HepG2 (cell line): ENCODE measurements around the gene PSMD9. TPM values are rescaled to one million over a fixed set of nuclear protein-coding genes. Genes with fewer than 3 reads are reported as not detected.

ENCODE experiments used
- ATAC-seq: fragments of 200-7000 bp; cut with Tn5 transposase; 3 replicates; pipeline ENCODE4 v1.9.1; 2020; ENCODE audit warnings: mild to moderate bottlenecking, moderate library complexity
- BruUV-seq: library from RNA; stranded (reverse); fragments of 400-500 nt; replicated peaks from 2 replicates; lab custom pipeline; 2021; lab: Mats Ljungman, UMichigan
- CTCF ChIA-PET: fragments of 300-600 bp; formaldehyde crosslinking; extraction: SDS; loops from one replicate; lab custom pipeline; 2021; ENCODE audit warnings: low total read pairs, inconsistent platforms, low intra/inter-chr PET ratio; lab: Yijun Ruan, JAX
- POLR2A ChIA-PET: fragments of 350-600 bp; sonication (Branson Sonifier 250); formaldehyde crosslinking; loops from one replicate; lab custom pipeline; 2020; ENCODE audit warnings: antibody characterized with exemption, inconsistent platforms; lab: Yijun Ruan, JAX
- DNase-seq: peaks from one replicate; pipeline ENCODE4 v3.0.0-alpha.2; 2015; ENCODE audit warnings: low spot score
- FAIRE-seq: peaks from 3 replicates; lab custom pipeline; 2011; peaks lifted over from hg19 to GRCh38; lab: Jason Lieb, UNC
- H2AFZ ChIP-seq: one replicate; pipeline ENCODE4 v1.6.1; 2011; ENCODE audit warnings: low read length, inconsistent platforms
- H3K27ac ChIP-seq: fragments of 300-600 bp; 3 replicates; pipeline ENCODE4 v1.8.0; 2011; ENCODE audit warnings: mixed run types, mild to moderate bottlenecking, mixed read lengths, low read length, inconsistent platforms; ENCODE audit not compliant: insufficient read depth; ENCODE audit errors: extremely low read length
- H3K27me3 ChIP-seq, 2 experiments: fragments of 200-600 bp in 1 of 2; 2 replicates in 1 of 2; 3 replicates in 1 of 2; pipeline versions ENCODE4 v1.6.0 to v1.8.0; 2011; ENCODE audit warnings: low read length in 2 of 2, mild to moderate bottlenecking in 2 of 2, moderate library complexity in 2 of 2, inconsistent platforms in 1 of 2; ENCODE audit not compliant: insufficient read depth in 2 of 2, control insufficient read depth in 1 of 2
- H3K36me3 ChIP-seq, 2 experiments: fragments of 200-600 bp in 1 of 2; replicated peaks in 1 of 2; 2 replicates in 1 of 2; 3 replicates in 1 of 2; pipeline versions ENCODE4 v1.5.1 to v1.8.0; 2011; ENCODE audit warnings: low read length in 2 of 2, inconsistent platforms in 1 of 2; ENCODE audit not compliant: insufficient read depth in 2 of 2, control insufficient read depth in 1 of 2
- H3K4me1 ChIP-seq: 2 replicates; pipeline ENCODE4 v1.5.1; 2012; ENCODE audit warnings: low read length, inconsistent platforms; ENCODE audit not compliant: insufficient read depth
- H3K4me2 ChIP-seq: 2 replicates; pipeline ENCODE4 v1.6.0; 2011; ENCODE audit warnings: low read depth, low read length, inconsistent platforms
- H3K4me3 ChIP-seq, 3 experiments: fragments of 200-600 bp in 1 of 3; sonication (generic), shearing (Covaris generic) in 1 of 3; replicated peaks in 1 of 3; 2 replicates each; pipeline ENCODE4 v1.5.1; 2011 to 2016; ENCODE audit warnings: low read length in 3 of 3, inconsistent platforms in 2 of 3, low read depth in 2 of 3, mild to moderate bottlenecking in 2 of 3, control low read depth in 1 of 3, mixed read lengths in 1 of 3; ENCODE audit not compliant: insufficient read depth in 1 of 3
- H3K79me2 ChIP-seq: one replicate; pipeline ENCODE4 v1.6.1; 2011; ENCODE audit warnings: low read length, inconsistent platforms; ENCODE audit not compliant: insufficient read depth
- H3K9ac ChIP-seq: 2 replicates; pipeline ENCODE4 v1.6.0; 2011; ENCODE audit warnings: mild to moderate bottlenecking, low read depth, low read length, inconsistent platforms; ENCODE audit not compliant: insufficient read depth
- H3K9me3 ChIP-seq: 2 replicates; pipeline ENCODE4 v1.5.1; 2012; ENCODE audit warnings: mild to moderate bottlenecking, low read length
- H4K20me1 ChIP-seq: 2 replicates; pipeline ENCODE4 v1.6.0; 2011; ENCODE audit warnings: inconsistent platforms, mild to moderate bottlenecking, low read length, moderate library complexity; ENCODE audit not compliant: insufficient read depth
- GLMP ChIP-seq: sonication (generic); formaldehyde crosslinking; IDR thresholded peaks from 2 replicates; pipeline ENCODE4 v1.9.0; 2021; ENCODE audit warnings: missing genetic modification reagents, mild to moderate bottlenecking, borderline replicate concordance
- PBX2 ChIP-seq: IDR thresholded peaks from 2 replicates; pipeline ENCODE4 v1.6.1; 2016; ENCODE audit warnings: control low read depth
- SOX6 ChIP-seq, 2 experiments: fragments of 450-650 bp in 1 of 2; sonication (generic) in 1 of 2; formaldehyde crosslinking in 1 of 2; IDR thresholded peaks; 2 replicates each; pipeline versions ENCODE4 v1.4.0 to v1.6.1; 2017 to 2020; ENCODE audit warnings: antibody characterized with exemption in 1 of 2, mild to moderate bottlenecking in 1 of 2, missing genetic modification reagents in 1 of 2
- STAG1 ChIP-seq: sonication (generic); formaldehyde crosslinking; IDR thresholded peaks from 2 replicates; pipeline ENCODE4 v1.4.0; 2020; ENCODE audit warnings: missing genetic modification reagents
- XRCC5 ChIP-seq: fragments of 200-400 bp; formaldehyde crosslinking; optimal IDR thresholded peaks from 2 replicates; pipeline ENCODE3; 2017; ENCODE audit warnings: mild to moderate bottlenecking, low read length
- ZNF276 ChIP-seq: sonication (generic); formaldehyde crosslinking; IDR thresholded peaks from 2 replicates; pipeline ENCODE4 v1.4.0; 2020; ENCODE audit warnings: mild to moderate bottlenecking, low read depth, missing genetic modification reagents
- ZNF292 ChIP-seq: sonication (generic); formaldehyde crosslinking; IDR thresholded peaks from 2 replicates; pipeline ENCODE4 v1.8.1; 2022; ENCODE audit warnings: mild to moderate bottlenecking, low read depth, missing genetic modification reagents, borderline replicate concordance
- ZZZ3 ChIP-seq: sonication (generic); formaldehyde crosslinking; IDR thresholded peaks from 2 replicates; pipeline ENCODE4 v1.4.0; 2020; ENCODE audit warnings: missing genetic modification reagents, mild to moderate bottlenecking, borderline replicate concordance
- WGBS: methylation state at CpG from one replicate; pipeline ENCODE4 v1.1.6; 2017; ENCODE audit warnings: low lambda C conversion rate; 5-methylcytosine and 5-hydroxymethylcytosine counted together
- in situ Hi-C: cut with HindIII; loops from 2 replicates; pipeline ENCODE4 v1.10.0; 2017; ENCODE audit warnings: low pct_unique_long_range_greater_than_20kb; ENCODE audit not compliant: extremely low pct_ligation_motif_present
- intact Hi-C: fragments of 100-400 bp; cut with micrococcal nuclease; formaldehyde crosslinking; loops from one replicate; pipeline ENCODE4 v1.10.0; 2022; ENCODE audit not compliant: unreplicated experiment
- polyA plus RNA-seq, 8 experiments: library from polyadenylated mRNA; depleted of rRNA in 3 of 8; stranded (reverse) in 7 of 8; unstranded in 1 of 8; fragments of >200 nt; fragmentation: Illumina TruSeq in 4 of 8; extraction: Trizol in 4 of 8; gene quantifications; 2 replicates each; pipeline versions ENCODE4 v1.2.1 to v1.2.3, GENCODE V29; 2011 to 2016; ENCODE audit warnings: low read depth in 4 of 8, missing spikeins in 1 of 8, mixed read lengths in 1 of 8; ENCODE audit not compliant: insufficient read depth in 1 of 8
- total RNA-seq, 5 experiments: library from RNA; depleted of rRNA; stranded (reverse); fragments of >200 nt; fragmentation: Illumina TruSeq; extraction: Trizol; gene quantifications; 2 replicates each; pipeline ENCODE4 v1.2.3, GENCODE V29; 2016; ENCODE audit warnings: low read depth in 1 of 5
- TF ChIP-seq, protein P1 (sequence below): sonication (generic); formaldehyde crosslinking; IDR thresholded peaks from 2 replicates; pipeline ENCODE4 v1.5.0; 2020; ENCODE audit warnings: mild to moderate bottlenecking, missing genetic modification reagents, moderate library complexity

Gene PSMD9
- total and polyA plus RNA-seq, 2 of the 13 experiments (the other 11 are each of a cell fraction or from before 2014, with no cell fraction given): 41.4 to 61.1 TPM

- no peak overlapping the region for H3K9ac ChIP-seq
- in situ Hi-C loops: no loop called here
- H2AFZ ChIP-seq: no peak overlapping the region
- no TSS peak for BruUV-seq
- no peak overlapping the region for H3K4me2 ChIP-seq
- ChIA-PET POLR2A (no interaction called here), CTCF (no interaction called here)
- no peak overlapping the region for H3K4me3 ChIP-seq
- WGBS: 88% methylated on average over 6 of the region's 7 CpGs
- ATAC-seq (peak; percentile 54; the same call in 2 of the 3 replicates), FAIRE-seq (no peak), DNase-seq (no peak)
- peaks cover 12 to 32% of the 10 kb centered on the region in 2 experiments for H3K36me3 ChIP-seq
- no peak overlapping the region for H3K27ac ChIP-seq
- no peaks in the 10 kb centered on the region for H3K79me2 ChIP-seq
- no peaks in the 10 kb centered on the region for H4K20me1 ChIP-seq
- intact Hi-C loops: loop anchor here (10.0 kb wide), 1 partner anchor 108 kb away; the partner anchor contains the start of gene BCL7A
- no peaks in the 10 kb centered on the region for H3K9me3 ChIP-seq
- H3K4me1 ChIP-seq: no peaks in the 10 kb centered on the region
- no peaks in the 10 kb centered on the region for H3K27me3 ChIP-seq
- TF ChIP-seq, protein P1, sequence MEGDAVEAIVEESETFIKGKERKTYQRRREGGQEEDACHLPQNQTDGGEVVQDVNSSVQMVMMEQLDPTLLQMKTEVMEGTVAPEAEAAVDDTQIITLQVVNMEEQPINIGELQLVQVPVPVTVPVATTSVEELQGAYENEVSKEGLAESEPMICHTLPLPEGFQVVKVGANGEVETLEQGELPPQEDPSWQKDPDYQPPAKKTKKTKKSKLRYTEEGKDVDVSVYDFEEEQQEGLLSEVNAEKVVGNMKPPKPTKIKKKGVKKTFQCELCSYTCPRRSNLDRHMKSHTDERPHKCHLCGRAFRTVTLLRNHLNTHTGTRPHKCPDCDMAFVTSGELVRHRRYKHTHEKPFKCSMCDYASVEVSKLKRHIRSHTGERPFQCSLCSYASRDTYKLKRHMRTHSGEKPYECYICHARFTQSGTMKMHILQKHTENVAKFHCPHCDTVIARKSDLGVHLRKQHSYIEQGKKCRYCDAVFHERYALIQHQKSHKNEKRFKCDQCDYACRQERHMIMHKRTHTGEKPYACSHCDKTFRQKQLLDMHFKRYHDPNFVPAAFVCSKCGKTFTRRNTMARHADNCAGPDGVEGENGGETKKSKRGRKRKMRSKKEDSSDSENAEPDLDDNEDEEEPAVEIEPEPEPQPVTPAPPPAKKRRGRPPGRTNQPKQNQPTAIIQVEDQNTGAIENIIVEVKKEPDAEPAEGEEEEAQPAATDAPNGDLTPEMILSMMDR: peak; percentile 43
- no peak for TF ChIP-seq ZZZ3 (CRISPR knock-in tag)
- TF ChIP-seq XRCC5: no peak
- no peak for TF ChIP-seq PBX2 (CRISPR knock-in tag)
- no peak for TF ChIP-seq ZNF292
- no peak for TF ChIP-seq SOX6 (IDR thresholded peaks at IDR 0.05)
- no peak for TF ChIP-seq SOX6 (CRISPR knock-in tag; IDR thresholded peaks at IDR 0.05)
- TF ChIP-seq GLMP (CRISPR knock-in tag): no peak
- peak; percentile 35 for TF ChIP-seq STAG1 (CRISPR knock-in tag)
- no peak for TF ChIP-seq ZNF276
These were observed 28.1 kb downstream of the PSMD9 start for GRCh38 chr12:121916719-121917118.
